Stimulated activated CD8-positive, alpha-beta memory T cell treated with anti-CD3 and anti-CD28 coated beads, Interleukin-15, amount 100 ng/mL, for 4 hours (primary cell): ENCODE results near the gene FARSB.

Experiments
- DNase-seq, 2 donors: peaks; one replicate each; pipeline ENCODE4 v3.0.0-alpha.2; 2020; ENCODE audit warnings: low read depth in 2 of 2

FARSB gene

DNA sequence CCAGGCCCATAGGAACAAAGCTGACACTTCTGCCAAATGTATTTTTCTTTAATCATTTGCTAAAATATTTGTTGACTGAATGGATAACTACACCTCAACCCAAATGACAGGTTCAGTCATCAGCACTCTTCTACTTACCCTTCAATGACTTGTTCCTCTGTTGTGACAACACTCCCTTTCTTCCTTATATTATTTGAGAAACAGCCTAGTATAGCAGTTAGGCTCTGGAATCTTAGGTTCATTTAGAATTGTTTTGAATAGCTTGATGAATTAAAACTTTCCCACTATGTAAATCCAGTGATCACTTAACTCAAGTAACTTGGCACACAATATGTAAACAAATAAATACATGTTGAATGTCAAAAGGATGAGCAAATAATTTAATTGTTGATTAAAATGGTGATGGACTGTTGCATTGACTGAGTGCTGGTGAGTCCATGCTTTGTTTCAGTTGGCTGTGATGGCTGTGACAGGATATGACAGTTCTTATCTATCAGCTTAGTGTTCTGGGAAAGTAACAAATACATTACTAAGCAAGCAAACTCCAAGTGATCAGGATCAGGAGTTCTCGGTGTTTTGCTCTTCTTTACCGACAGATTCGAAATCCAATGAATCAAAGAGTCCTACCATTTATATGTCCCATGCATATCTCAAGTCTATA lies 12.7 kb upstream of the FARSB start:
- no peak for DNase-seq

DNA sequence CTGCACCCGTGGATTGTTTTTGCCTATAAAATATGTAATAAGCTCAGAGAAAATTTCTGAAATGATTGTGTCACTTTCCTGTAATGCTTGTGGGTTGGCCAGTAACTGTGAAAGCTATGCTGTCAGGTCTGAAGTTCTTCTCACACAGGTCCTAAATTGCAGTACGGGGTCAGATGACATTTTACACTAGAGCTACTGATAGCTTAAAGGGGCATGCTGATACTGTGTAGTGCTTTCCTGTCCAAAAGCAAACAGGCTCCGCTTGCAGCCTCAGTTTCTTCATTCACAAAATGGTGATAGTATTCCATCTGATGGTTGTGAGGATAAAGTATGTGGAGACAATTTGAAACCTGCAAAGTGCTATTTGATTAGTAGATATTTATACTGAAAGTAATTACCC lies 7.6 kb upstream of the FARSB start:
- DNase-seq: no peak

DNA sequence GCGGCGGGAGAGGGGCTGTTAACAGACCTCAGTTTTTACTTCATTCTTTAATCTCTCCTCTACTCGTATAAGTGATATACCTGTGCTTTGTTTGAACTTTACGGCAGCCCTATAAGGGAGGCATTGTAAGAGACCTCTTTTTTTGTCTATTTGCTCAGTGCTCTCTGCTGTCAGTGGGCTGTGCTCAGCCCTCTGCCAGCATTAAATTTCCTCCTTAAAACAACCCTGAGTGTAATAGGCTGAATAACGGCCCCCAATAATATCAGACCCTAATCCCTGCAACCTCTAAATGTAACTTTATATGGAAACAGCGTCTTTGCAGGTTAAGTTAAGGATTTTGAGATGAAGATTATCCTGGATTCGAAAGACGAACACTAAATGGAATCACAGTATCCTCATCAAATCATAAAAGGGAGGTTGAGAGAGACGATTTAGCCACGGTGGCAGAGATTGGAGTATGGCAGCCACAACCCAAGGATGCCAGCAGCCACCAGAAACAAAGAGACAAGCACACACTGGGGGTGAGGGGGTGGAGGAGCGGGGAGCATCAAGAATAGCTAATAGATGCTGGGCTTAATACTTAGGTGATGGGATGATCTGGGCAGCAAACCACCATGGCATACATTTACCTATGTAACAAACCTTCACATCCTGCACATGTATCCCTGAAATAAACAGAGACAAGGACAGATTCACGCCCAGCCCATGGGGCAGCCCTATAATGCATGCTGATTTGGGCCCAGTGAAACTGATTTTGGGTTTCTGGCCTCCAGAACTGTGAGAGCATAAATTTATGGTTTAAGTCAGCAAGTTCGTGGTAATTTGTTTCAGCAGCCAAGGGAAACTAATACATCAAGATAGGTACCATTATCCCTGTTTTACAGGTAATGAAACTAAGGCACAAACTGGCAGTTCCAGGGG lies 894 bp upstream of the FARSB start:
- no peak for DNase-seq

DNA sequence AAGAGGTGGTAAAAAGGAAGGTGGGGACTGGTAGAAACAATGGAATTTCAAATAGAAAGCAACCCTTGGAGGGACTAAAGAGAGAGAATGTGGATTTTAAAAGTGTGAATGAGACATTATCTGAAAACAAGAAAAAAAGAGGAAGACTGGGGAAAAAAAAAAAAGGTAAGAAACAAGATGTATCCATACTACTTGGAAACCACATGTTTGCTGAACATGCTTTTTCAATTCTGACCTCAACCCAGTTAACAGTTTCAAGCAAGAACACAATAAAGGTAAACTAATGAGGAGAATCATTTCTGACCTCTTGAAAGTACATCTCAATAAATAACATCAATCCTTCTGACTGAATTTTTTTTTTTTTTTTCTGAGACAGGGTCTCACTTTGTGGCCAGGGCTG lies 2.6 kb downstream of the FARSB start:
- no peak for DNase-seq

DNA sequence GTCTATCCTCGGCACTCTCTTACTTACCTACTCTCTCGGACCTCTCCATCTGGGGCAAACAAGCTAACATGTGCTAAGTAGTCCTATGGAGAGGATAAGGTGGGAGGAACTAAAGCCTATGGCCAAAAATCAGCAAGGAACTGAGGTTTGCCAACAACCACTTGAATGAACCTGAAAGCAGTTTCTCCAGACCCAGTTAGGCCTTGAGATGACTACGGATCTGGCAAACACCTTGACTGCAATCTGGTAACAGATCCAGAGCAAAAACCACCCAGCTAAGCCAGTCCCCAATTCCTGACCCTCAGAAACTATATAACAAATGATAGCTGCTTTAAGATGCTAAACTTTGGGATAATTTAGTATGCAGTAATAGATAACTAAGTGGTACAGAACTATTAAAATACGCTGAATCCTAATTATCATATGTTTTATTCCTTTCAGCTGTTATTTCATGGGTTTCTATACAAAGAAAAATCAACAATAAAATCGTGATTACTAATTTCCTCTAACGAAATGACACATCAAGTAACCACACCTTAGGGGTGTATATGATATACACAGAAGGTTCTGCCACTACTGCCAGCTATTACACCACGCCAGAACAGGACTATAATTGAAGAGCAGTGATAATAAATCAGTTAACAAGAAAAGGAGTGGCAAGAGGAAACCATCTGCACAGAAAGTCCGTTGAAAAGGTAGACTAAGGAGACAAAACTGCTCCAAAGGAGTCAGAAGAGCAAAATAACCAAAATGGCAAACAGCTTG lies 3.2 kb downstream of the FARSB start:
- no peak for DNase-seq

DNA sequence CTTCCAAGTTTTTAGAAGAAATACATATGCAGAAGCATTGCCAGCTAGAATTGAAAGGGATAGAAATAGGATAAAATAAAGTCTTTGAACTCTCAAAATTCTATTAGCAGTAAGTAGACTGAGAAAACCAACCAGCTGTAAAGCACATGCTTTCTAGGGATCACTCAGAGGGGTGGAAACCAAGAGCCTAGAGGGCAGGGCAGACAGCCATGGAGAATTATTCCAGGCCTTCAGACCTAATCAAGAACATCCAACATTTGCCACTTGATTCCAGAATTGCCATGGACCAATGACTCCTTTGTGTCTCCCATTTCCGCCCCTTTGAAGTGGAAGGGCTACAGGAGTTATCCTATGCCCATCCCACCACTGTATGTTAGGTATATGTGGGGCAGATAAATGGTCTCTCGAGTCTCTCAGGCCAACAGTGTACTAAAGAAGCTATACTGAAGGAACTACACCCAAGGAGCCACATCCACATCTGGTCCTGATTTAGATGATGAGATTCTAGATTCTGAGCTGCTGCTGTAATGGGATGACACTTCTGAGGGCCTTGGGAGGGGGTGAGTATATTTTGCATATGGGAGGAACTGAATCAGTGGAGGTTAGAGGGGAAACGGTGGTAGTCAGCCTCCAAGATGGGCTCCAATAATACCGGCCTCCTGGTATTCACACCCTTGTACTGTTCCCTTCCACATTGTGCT lies 4.0 kb downstream of the FARSB start:
- no peak for DNase-seq

DNA sequence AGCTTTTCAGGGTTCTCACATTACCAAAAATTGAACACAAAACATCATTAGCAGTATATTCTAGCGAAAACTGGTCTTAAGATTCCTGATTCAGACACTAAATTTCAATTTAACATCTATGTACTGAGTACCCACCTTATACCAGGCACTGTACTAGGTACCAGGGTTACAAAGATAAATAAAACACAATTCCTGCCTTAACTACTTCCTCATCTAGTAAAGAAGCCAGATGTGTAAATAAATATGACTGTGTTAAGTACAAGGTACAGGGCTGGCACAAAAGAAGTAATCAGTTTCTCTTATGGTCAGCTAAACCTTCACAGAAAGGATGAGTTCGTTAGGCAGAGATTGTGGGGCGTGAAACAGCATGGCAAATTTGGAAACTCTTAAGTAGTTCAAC lies 6.1 kb downstream of the FARSB start:
- DNase-seq: no peak

DNA sequence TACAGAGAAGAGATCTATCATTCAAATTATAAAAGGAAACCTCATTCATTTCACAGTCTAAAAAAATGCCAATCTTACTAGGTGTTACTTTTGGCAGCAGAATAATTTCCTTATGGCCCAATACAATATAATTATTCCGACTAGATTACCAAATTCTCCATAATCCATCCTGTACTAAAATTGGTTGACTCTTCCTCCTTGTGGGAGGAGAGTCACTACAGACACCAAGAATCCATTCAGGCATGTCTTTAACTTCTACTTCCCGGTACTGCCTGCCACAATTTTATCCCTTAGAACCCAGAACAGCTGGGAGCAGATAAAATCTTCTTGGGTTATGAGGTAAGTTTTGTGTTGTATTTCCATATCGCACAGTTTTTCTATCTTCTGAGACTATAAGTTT lies 9.9 kb downstream of the FARSB start:
- no peak for DNase-seq

DNA sequence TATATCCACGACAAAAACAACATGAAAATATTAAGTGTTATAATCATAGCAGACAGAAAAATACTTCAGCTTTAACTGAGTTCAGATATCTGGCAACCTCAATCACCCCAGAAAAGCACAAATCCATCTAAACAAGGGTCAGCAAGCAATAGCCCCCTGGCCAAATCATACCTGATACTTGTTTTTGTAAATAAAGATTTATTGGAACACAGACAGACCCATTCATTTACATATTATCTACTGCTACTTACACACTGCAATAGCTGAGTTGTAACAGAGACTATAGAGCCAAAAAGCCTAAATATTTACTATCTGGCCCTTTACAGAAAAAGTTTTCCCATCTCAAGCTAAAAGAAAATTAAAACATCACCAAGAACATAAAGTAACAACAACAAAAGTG lies 12.8 kb downstream of the FARSB start:
- DNase-seq: no peak

DNA sequence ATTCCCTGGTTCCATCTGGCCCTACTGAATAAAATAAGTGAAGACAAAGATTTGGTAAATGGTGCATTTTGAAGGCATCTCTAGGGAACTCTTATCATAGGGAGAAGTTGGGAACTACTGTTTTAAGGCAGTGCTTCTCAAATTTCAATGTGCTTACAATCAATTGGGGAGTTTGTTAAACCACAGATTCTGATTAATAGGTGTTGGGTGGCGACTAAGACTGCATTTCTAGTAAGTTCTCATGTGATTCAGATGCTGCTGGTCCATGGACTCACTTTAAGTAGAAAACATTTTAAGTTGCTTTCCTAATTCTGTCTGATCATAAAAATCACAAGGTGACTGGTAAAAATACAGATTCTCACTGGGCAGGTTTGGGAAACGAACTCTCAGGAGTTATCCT lies 14.6 kb downstream of the FARSB start:
- DNase-seq: no peak

DNA sequence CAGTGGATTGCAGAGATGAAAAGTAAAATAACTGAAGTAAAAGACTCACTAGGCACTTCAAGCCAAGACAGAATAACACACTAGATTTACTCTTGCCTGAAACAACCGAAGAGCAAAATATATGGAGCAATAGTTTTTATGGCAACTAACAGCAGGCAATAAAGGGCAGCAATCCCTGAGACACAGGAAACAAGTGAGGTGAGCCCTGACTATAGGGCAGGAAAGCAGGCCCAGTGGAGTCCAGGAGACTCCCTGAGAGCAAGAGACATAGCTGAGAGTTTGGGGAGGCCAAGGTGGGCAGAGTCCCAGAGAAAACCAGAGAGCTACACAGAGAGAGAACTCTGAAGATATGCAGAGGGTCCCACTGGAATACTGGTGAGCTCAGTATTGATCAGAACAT lies 18.8 kb downstream of the FARSB start:
- no peak for DNase-seq

DNA sequence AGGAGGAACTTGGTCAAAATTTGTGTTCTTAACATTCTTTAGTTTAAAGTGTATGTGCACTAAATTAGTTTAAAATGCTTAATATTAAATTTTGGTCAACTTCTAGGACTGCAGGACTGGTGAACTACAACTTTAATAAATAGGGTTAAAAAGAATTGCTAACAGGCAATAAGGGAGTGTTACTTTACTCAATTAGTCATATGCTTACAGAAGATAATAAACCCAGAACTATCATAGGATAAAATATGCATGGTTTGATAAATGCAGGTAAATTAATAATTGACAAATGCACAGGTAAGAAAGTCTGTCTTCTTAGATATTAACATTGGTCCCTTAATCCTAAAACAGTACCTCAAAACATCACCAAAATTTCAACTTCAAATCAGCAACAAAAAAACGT lies 20.6 kb downstream of the FARSB start:
- DNase-seq: no peak

DNA sequence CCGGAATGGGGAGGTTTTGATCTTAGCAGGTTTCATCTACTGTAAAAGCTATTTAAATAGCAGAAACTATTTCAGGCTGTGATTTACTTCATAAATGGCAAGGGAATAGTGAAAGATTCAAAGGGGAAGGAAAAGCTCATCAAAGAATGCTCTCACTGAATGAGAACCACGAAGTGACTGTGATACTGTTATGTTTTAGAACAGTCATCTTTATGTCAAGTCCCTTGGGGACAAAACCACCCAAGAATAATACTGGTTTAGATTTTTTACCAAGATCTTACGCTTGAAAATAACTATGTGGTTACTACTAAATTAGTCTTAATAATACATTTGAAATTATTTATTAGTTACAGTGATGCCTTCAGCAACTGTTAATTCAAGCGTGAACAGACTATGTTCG lies 28.1 kb downstream of the FARSB start:
- DNase-seq: no peak

DNA sequence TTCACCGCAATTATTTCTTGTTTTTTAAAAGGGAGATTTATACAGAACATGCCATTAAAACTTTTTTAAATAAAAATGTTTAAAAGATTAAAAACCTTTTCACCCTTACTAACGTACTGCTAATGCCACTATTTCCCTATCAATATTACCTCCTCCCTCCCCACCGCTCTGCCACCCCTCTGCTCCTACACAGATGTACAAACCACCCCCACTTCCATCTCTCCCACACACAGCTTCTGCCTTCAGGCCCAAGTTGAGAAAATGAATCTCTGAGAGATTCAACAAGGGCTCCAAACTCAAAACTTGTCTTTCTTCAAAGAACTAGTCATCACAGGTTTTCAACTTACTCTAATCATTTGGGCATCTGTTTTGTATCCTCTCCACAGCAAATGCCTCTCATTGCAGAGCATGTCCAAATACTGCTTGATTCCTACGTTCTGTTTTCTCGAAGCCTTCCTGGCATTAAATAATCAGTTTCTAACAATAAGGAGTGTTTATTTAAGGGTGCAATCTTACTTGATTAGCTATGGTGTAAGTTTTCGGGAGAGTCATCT lies 32.1 kb downstream of the FARSB start:
- no peak for DNase-seq

DNA sequence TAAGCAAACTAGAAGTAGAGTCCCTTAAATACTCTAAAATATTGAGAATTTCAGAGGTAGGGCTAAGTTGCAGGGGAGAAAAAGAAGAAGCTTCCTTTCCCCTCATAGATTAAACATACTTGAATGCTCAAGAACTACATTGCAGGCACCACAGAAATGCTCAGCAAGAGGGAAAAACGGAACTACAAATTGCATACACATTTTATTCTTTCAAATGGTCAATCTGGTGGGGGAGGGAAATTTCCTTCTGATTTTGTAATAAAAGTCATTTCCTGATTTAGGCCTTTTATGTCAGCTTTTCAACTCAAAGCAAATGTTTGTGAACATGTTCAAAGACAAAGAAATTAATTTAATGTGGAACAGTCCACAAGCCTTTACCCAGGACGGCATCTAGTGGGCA lies 33.0 kb downstream of the FARSB start:
- no peak for DNase-seq

DNA sequence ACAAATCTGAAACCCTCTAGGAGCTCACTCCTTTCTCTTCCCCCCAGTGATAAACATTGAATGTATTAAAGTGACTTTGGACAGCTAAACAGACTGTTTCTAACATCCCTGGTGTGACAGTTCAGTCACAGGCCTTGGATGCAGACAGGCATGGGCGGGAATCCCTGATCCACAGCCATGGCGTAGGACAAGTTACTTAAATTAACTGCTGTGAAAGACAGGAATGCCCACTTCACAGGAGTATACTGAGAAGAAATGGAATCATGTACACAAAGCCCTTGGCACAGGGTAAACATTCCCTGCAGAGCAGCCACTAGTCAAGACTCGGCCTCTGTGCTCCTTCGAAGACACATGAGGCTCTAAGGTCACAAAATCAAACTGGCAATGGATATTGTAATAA lies 34.0 kb downstream of the FARSB start:
- DNase-seq: no peak

DNA sequence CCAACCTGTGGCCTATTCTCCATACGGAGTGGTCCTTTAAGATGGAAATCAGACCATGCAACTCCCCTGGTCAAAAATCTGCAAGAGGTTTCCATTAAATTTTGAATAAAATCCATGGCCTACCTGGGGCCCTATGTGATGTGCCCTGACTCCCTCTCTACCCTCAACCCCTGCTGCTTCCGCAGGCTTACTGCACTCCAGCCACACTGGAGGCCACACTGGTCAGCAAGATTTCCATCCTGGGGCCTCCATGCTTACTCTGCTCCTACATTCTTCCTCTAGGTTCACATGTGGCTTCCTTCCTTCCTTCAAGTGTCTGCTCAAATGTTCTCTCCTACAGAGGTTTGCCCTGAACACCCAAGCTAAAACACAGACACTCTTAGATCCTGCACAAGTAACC lies 40.6 kb downstream of the FARSB start:
- DNase-seq: no peak

DNA sequence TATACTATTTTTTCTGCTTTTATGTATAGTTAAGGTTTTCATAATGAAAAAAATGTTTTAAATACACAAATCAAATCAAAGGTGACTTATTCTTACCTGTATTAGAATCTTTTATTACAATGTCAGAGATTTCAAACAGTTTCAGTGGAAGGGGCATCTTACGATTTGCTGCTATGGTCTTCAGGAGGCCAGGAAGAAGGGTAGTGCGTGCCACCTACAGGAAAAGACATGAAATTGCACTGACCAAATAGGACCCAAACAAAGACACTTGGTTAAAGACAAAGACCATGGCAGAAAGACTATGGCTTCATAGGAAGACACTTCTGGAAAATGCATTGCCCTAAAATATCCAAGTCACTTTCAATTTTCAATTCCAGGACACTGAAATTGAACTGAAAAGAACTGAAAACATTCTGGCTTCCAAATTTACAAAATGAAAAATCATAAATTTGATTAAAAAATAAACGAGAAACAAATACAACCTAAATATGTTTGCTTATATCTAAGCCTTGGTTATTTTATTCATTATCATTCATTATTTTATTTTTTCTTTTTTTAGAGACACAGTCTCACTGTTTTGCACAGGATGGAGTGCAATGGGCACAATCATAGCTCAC lies 42.1 kb downstream of the FARSB start:
- no peak for DNase-seq

DNA sequence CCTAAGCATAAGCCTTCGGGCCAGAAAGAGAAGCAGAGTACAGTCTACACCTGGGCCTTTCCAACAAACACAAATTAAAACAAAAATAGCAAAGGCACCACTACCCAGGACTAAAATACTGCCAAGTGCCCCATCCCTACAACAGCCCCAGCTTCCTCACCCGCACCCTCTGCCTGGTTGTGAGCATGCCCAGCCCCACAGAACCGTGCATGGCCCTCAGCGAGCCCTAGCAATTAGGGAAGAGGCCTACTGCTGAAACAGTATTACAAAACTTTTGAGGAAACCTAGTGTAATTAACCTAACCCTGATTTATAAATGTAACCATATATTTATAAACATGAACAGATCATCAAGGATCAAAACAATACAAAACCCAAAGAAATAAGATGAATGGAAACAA lies 44.2 kb downstream of the FARSB start:
- DNase-seq: no peak

DNA sequence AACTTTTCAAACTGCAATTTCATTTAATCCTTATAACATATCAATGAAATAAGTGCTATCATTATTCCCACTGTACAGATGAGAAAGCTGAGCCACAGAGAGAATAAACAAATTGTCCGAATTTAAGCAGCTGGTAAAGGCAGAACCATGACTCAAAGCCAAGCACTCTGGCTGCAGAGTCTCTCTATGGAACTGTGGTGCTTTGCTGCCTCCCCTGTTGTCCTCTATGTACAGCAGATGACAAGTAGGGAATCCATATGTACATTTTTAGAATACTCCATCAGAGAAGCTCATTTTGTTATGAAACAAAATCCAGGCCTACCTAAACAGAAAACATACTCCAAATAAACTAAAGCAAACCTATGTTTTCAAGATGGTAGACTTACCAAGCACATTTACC lies 45.1 kb downstream of the FARSB start:
- no peak for DNase-seq

DNA sequence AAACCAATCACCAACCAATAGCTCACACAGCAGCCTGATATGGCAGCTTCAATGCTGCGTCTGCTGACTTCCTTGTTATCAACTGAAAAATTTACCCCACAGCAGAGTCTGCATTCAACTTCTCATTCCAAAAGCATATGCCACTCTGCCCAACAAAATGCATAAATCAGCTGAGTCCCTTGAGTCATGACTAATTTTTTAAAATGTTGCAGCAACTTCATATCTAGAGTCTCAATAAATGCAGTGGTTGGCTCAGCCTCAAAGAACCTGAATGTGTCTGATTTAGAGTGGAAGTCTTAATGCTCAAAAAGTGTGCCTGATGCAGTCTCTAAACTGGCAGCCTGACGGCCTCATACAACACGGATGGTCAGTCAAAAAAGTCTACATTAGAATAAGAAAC lies 46.5 kb downstream of the FARSB start:
- no peak for DNase-seq
